Ishikawa (cell line): ENCODE measurements around the gene DGCR8.

ENCODE experiments used
- CEBPB ChIP-seq: IDR thresholded peaks from 2 replicates; pipeline ENCODE4 v1.6.1; 2012
- CREB1 ChIP-seq: IDR thresholded peaks from 2 replicates; pipeline ENCODE4 v1.6.1; 2012; ENCODE audit warnings: low read depth
- EGR1 ChIP-seq: IDR thresholded peaks from 2 replicates; pipeline ENCODE4 v1.6.1; 2012
- EP300 ChIP-seq: IDR thresholded peaks from 2 replicates; pipeline ENCODE4 v1.6.1; 2012; ENCODE audit warnings: borderline replicate concordance
- FOXM1 ChIP-seq: IDR thresholded peaks from 2 replicates; pipeline ENCODE4 v1.6.1; 2012; ENCODE audit warnings: low read depth, borderline replicate concordance
- NFIC ChIP-seq: IDR thresholded peaks from 2 replicates; pipeline ENCODE4 v1.6.1; 2012
- RAD21 ChIP-seq: IDR thresholded peaks from 2 replicates; pipeline ENCODE4 v1.6.1; 2012; ENCODE audit warnings: low read depth
- TCF12 ChIP-seq: IDR thresholded peaks from 2 replicates; pipeline ENCODE4 v1.6.1; 2012; ENCODE audit warnings: low read depth
- TEAD4 ChIP-seq: IDR thresholded peaks from 2 replicates; pipeline ENCODE4 v1.6.1; 2012
- YY1 ChIP-seq: IDR thresholded peaks from 2 replicates; pipeline ENCODE4 v1.6.1; 2012; ENCODE audit warnings: low read depth
- ZBTB7A ChIP-seq: IDR thresholded peaks from 2 replicates; pipeline ENCODE4 v1.6.1; 2012; ENCODE audit warnings: low read depth
- TF ChIP-seq, protein P1 (sequence below): IDR thresholded peaks from 2 replicates; pipeline ENCODE4 v1.6.1; 2012
- TF ChIP-seq, protein P2 (sequence below): IDR thresholded peaks from 2 replicates; pipeline ENCODE4 v1.6.1; 2012; ENCODE audit warnings: low read depth, mild to moderate bottlenecking
- TF ChIP-seq, protein P3 (sequence below): IDR thresholded peaks from 2 replicates; pipeline ENCODE4 v1.6.1; 2012

Gene DGCR8

DNA sequence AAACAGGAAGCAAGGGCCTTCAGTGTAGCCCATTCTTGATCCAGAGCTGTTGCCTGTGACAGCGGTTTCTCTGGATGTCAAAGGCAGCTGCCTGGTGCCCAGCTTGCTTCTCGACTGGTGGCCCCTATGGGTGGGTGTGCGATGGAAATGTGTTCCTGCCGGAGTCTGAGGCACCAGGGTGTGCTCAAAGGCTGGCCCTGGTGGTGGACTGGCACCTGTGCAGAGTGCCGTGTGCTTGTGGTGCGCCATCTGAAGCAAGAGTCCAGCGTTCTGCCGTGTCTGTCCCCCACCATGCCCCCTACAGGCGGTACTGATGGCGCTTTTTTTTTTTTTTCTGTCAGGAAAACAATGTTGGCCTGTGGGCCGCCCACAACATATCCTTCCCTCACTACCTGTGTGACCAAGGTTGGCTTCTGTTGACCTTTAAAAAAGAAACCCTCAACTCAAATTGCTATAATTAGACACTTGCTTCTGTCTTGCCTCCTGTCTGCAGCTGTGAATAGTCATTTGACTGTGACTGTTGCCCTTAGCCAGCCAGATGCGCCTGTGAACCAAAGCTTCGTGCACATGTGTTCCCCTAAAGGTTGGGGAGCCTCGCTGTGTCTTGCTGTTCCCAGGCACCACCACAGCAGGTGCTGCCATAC is 31.1 kb downstream of the DGCR8 start:
- TF ChIP-seq NFIC = no peak
- no peak for TF ChIP-seq FOXM1
- TF ChIP-seq, protein P1, sequence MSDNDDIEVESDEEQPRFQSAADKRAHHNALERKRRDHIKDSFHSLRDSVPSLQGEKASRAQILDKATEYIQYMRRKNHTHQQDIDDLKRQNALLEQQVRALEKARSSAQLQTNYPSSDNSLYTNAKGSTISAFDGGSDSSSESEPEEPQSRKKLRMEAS = no peak
- no peak for TF ChIP-seq CREB1
- no peak for TF ChIP-seq YY1
- TF ChIP-seq, protein P2, sequence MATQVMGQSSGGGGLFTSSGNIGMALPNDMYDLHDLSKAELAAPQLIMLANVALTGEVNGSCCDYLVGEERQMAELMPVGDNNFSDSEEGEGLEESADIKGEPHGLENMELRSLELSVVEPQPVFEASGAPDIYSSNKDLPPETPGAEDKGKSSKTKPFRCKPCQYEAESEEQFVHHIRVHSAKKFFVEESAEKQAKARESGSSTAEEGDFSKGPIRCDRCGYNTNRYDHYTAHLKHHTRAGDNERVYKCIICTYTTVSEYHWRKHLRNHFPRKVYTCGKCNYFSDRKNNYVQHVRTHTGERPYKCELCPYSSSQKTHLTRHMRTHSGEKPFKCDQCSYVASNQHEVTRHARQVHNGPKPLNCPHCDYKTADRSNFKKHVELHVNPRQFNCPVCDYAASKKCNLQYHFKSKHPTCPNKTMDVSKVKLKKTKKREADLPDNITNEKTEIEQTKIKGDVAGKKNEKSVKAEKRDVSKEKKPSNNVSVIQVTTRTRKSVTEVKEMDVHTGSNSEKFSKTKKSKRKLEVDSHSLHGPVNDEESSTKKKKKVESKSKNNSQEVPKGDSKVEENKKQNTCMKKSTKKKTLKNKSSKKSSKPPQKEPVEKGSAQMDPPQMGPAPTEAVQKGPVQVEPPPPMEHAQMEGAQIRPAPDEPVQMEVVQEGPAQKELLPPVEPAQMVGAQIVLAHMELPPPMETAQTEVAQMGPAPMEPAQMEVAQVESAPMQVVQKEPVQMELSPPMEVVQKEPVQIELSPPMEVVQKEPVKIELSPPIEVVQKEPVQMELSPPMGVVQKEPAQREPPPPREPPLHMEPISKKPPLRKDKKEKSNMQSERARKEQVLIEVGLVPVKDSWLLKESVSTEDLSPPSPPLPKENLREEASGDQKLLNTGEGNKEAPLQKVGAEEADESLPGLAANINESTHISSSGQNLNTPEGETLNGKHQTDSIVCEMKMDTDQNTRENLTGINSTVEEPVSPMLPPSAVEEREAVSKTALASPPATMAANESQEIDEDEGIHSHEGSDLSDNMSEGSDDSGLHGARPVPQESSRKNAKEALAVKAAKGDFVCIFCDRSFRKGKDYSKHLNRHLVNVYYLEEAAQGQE = no peak
- TF ChIP-seq RAD21 = no peak
- no peak for TF ChIP-seq EGR1
- no peak for TF ChIP-seq TEAD4
- TF ChIP-seq, protein P3, sequence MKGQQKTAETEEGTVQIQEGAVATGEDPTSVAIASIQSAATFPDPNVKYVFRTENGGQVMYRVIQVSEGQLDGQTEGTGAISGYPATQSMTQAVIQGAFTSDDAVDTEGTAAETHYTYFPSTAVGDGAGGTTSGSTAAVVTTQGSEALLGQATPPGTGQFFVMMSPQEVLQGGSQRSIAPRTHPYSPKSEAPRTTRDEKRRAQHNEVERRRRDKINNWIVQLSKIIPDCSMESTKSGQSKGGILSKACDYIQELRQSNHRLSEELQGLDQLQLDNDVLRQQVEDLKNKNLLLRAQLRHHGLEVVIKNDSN = no peak
- TF ChIP-seq EP300 = no peak
- no peak for TF ChIP-seq ZBTB7A
- no peak for TF ChIP-seq TCF12

DNA sequence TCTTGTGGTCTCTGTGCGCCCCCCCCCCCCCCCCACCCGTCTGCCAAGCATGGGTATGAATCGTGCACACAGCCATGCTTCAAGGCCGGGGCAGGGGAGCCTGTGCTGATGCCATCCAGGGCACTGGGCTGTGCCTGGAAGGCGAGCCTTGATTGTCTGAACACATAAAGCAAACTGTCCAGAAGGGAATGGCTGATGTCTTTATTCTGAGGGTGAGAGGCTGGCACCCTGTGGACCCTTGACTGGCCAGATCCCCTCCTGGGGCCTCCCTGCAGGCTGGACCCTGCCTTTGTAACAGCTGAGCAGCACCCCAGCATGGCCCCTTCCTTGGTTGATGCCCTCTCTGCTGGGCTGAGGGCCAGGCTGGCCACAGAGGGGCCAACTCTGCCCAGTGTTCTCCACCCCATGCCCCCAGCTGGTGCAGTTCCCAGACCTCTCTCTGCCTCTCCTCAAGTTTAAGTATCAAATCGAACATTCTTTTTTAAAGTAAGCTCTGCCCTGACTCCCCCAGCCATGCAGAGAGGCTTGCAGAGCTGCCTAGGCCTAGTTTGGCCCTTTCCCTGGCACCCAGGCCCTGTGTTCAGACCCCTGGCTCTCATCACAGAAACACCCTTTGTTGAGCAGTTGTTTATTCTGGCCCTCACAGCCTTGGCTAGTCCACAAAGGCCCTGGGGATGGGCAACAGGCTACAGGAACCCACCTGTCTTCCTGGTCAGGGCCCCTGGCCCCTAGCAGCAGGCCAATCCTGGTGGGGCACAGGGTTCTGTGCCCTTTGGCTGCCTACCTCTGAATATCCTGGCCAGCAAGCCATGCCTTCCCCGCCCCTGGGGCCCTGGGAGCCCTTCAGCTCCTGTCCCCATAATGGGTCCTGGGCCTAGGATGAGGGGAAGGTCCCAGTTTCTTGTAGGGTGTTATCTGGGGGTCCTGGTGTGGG is 31.9 kb downstream of the DGCR8 start:
- TF ChIP-seq ZBTB7A (no peak), CREB1 (no peak), CEBPB (no peak), TCF12 (no peak)
- TF ChIP-seq, protein P2 = no peak
- TF ChIP-seq, protein P3 = no peak

DNA sequence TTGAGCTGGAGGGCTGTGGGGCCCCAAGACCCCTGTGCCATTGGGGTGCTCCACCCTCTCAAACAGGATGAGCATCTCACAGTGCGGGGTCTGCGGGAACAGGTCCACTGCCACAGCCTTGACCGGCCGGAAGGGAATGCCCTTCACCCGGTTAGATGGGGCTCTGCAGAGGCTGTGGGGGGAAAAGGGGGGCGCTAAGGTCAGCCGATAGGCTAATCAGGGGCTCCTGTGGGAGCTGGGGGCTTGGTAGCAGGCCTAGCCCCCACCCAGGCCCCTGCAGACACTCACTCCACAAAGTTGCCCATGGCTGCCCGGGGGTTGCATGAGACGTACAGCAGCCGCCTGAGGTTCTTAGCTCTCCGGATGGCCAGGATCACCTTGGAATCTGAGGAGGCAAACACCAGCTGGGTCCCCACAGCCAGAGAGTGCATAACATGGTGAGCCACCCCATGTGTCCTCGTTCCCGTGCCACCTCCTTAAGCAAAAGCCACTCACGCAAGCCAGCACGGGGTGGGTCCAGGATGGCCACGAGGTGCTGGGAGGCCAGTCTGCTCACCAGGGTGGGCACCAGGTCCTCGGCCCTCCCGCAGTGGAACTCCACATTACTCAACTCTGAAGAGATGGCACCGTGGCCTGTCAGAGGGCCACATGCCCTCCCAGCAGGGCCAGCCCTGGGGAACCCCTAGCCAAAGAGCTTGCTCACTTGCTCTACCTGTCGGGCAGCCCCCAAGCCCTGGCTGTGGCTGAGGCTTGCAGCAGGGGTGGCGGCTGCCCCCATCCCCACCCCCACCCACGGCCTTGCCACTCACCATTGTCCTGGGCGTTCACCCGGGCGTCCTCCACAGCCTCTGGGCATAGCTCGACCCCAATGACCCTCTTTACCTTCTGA is 32.8 kb downstream of the DGCR8 start:
- TF ChIP-seq TEAD4 (no peak), CREB1 (no peak), FOXM1 (no peak), EGR1 (no peak), EP300 (no peak), ZBTB7A (no peak), NFIC (no peak), TCF12 (no peak), CEBPB (no peak), RAD21 (no peak)
- TF ChIP-seq, protein P2 = no peak
- TF ChIP-seq, protein P3 = no peak
